ENCODE data around the gene CAPZB.

The CAPZB gene

GRCh38 chr1:19467199-19468187, 17.8 kb downstream of the CAPZB start:
- DNase-seq, result no peak

- no peak for DNase-seq
Observed at GRCh38 chr1:19466112-19466561, 19.2 kb downstream of the CAPZB start.

GRCh38 chr1:19465650-19466049, 19.7 kb downstream of the CAPZB start:
- DNase-seq, result no peak

DNA sequence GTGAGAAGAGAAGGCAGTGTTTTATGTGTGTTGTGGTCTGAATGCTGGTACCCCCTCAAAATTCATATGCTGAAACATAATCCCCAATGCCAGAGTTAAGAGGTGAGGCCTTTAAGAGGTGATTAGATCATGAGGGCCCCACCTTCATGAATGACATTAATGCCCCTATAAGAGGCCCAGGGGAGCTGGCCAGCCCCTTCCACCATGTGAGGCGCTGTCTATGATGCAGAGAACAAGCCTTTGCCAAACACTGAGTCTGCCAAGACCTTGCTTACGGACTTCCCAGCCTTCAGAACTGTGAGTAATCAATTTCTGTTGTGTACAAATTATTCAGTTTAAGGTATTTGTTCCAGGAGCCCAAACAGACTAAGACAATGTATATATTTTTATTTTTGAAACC, 20.2 kb downstream of the CAPZB start:
- DNase-seq, result no peak

- DNase-seq, result no peak
Observed at GRCh38 chr1:19464696-19465095, 20.6 kb downstream of the CAPZB start.

GRCh38 chr1:19463504-19463803, 21.9 kb downstream of the CAPZB start:
- no peak for DNase-seq

DNA sequence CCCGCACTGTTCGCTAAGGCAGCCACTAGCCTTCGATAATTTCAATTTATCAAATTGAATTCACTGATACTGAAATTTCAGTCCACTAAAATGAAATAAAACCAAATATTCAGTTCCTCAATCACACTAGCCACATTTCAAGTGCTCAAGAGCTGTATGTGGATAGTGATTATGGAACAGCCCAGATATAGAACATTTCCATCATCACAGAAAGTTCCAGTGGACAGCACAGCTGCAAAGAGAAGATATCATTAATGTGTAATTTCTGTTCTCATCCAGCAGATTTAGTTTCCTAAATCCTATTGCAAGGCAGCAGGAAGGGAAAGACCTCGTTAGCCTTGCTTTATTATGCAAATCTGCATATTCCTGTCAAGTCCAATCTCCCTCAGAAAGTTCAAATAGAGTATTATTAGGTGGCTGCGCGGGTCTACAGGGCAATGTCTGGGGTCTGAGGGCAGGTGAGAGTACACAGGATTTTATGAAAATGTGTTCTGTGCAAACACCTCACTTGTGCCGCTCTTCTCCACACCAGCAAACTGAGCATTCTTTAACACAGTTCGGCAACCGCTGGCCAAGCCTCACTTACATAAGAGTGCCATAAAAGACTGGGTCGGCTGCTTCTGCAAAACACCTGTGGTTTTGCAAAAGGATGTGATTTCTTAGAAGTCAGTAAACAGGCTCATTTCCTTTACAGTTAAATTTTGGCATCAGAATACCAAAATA, 22.4 kb downstream of the CAPZB start:
- DNase-seq, result no peak

DNA sequence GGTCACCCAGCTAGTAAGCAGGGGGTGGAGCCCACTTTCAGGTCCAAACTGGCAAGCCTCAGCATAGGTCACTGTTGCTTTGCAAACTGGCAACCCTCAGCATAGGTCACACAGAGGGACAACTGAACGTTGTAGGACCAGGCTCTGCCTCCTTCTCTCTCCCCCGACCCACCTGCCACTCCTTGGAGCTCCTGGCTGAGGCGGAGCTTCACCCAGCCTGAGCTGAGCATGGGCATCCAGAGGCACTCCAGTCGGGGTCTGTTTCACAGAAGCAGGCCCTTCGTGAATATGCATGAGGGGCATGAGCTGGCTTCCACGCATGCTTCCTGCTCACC, 24.2 kb downstream of the CAPZB start:
- no peak for DNase-seq

GRCh38 chr1:19460535-19461219, 24.7 kb downstream of the CAPZB start:
- no peak for DNase-seq

GRCh38 chr1:19458815-19459417, 26.4 kb downstream of the CAPZB start:
- no peak for DNase-seq

DNA sequence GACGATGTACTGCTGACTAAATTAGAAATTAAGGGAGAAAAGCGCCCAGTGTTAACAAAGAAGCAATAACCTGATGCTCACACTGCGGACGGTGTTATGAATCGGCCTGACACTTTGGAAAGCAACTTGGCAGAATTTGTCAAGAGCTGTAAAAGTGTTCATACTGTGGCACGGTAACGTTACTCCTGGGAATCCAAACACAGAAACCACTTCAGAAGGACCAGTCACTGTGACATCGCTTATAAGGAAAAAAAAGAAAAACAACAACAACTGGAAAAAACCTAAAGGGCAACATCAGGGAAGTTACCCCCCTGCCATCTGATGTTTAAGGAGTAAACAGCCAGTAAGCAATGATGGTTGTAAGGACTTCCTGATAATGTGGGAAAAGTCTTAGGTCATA, 27.7 kb downstream of the CAPZB start:
- no peak for DNase-seq

DNA sequence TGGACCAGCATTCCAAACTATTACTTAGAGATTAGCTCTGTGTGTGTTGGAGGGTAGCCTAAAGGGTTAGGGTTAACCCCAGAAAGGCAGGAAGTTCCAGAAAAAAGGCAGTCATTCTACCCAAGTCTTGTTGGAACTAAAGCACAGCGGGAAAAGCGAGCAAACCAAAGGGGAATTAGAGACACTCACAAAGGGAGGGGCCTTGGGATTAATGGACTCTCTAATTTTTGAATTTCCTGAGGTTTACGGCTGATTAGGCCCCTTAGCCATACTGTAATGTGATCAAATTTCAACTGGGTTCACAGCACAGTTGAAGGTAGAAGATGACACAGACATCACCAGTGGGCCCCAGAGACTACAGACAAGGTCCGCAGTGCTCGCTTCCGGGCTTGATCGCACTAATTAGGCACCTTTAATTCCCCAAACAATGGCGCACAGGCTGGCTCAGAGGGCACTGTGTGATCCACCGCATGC, 28.3 kb downstream of the CAPZB start:
- no peak for DNase-seq

DNA sequence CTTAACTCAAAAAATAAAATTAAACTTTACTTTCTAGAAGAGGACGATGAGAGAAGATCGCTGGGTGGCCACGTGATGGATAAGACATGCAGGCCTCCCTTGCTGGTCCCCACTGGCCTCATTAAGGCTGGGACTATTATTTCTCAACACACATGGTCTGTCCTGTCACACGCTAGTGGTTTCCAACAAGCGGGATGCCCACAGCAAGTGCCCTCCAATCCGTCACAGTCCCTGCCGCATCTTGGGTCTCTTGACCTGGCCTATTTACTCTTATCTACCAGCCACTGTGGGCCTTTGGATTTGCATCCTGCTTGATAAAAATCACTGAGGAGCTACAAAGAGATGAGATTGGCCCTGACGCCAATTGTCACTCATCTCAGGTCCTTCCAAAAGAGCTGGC, 30.0 kb downstream of the CAPZB start:
- no peak for DNase-seq

DNA sequence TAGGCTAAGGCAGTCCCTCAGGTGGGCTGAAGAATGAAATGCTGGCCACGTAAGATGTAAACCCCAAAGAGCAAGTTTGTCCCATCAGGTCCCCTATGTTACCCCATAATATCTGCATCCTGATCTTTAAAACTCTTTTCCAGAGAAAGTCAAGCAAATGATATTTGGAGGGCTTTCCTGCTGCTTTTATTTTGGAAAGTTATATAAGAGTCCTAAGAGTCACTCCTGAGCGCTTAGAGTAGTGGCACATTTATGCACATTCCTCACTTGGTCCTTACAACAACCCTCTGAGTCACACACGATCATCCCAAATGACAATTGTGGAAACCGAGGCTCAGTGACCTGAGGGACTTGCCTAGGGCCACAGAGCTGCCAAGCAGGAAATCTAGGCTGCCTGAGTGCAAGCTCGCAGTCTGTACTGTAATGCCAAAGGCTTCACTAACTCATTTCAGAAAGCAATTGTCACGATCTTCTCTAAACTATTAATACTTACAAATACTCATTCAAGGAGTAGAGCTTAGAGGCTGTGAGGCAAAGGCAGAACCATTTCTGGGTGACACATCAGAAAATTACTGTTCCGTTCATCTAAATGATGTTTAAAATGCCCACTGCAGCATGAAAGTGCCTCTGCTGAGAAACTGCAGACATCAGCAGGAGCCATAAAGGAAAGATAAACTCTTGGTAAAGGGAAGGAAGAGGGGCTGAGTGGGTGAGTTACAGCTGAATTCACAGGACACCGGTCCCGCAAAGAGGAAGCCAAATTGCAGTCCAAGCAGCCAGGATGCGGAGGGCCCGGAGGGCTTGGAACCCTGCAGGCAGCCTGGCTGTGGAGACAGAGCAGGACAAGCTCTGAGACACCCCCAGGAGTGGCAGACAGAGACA, 30.8 kb downstream of the CAPZB start:
- DNase-seq, result no peak

- no peak for DNase-seq
Observed at GRCh38 chr1:19453741-19454201, 31.6 kb downstream of the CAPZB start.

DNA sequence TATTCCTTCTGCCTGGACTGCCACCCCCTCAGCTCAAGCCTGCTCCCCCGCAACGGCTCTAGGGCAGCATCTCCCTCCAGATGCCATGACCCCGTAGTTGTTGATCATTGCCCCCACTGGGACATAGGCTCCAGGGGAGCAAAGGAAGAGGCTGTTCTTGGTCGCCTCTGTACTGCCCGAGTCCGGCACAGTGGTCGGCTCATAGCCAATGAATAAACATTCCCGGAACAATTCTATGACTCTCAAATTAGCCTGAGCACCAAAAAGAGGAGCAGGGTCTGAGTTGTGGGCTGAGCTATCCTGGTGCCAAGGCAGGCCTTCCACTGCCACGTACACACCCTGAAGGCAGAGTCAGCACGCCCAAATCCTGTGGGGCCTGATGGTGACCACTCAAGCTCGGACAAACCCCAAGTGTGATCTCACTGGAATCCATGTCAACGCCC, 33.1 kb downstream of the CAPZB start:
- DNase-seq, result no peak

- peak; percentile 93 for DNase-seq
Observed at GRCh38 chr1:19450811-19451515, 34.4 kb downstream of the CAPZB start.

GRCh38 chr1:19449454-19450228, 35.7 kb downstream of the CAPZB start:
- DNase-seq, result no peak

- DNase-seq, result peak; percentile 94
Observed at GRCh38 chr1:19448491-19449439, 36.6 kb downstream of the CAPZB start.

Data from NCI-H226 (cell line).